NB4 (cell line): Measurements from ENCODE around the gene PDE7B.

Source experiments
- DNase-seq: peaks from one replicate; pipeline ENCODE4 v3.0.0; 2010; ENCODE audit warnings: low read depth
- H3K4me3 ChIP-seq: one replicate; pipeline ENCODE4 v1.5.1; 2011; ENCODE audit warnings: mild to moderate bottlenecking, low read depth, low read length, moderate library complexity
- MYC ChIP-seq: IDR thresholded peaks from 2 replicates; pipeline ENCODE4 v1.6.1; 2011; ENCODE audit warnings: low read depth, low read length
- POLR2A ChIP-seq: IDR thresholded peaks from 2 replicates; pipeline ENCODE4 v1.6.1; 2011; ENCODE audit warnings: mild to moderate bottlenecking; ENCODE audit not compliant: insufficient read length; ENCODE audit errors: extremely low read depth
- TF ChIP-seq, protein P1 (sequence below): IDR thresholded peaks from 2 replicates; pipeline ENCODE4 v1.6.1; 2011; ENCODE audit warnings: low read depth, low read length
- TF ChIP-seq, protein P2 (sequence below): IDR thresholded peaks from one replicate; pipeline ENCODE4 v1.5.1; 2012; ENCODE audit warnings: low read depth, low read length

PDE7B gene

DNA sequence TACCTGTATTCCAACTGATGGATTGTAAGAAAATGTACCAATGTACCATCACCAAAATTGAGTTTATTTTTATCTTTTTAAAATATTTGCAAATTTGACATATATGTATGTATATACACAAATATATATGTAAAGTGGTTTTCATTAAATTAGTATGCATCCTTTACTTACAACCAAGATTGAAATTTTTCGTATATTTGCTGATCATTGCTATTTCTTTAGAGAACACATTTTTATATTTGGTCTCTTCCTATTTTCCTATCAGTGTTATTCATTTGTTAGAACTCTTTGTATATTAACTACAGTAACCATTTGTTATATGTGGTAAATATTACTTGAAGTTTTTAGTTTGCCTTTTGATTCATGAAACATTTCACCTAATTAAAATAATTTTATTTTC, 324.4 kb downstream of the PDE7B start:
- no peak overlapping the region for H3K4me3 ChIP-seq
- TF ChIP-seq POLR2A: no peak
- TF ChIP-seq, protein P1, sequence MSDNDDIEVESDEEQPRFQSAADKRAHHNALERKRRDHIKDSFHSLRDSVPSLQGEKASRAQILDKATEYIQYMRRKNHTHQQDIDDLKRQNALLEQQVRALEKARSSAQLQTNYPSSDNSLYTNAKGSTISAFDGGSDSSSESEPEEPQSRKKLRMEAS: no peak
- TF ChIP-seq, protein P2, sequence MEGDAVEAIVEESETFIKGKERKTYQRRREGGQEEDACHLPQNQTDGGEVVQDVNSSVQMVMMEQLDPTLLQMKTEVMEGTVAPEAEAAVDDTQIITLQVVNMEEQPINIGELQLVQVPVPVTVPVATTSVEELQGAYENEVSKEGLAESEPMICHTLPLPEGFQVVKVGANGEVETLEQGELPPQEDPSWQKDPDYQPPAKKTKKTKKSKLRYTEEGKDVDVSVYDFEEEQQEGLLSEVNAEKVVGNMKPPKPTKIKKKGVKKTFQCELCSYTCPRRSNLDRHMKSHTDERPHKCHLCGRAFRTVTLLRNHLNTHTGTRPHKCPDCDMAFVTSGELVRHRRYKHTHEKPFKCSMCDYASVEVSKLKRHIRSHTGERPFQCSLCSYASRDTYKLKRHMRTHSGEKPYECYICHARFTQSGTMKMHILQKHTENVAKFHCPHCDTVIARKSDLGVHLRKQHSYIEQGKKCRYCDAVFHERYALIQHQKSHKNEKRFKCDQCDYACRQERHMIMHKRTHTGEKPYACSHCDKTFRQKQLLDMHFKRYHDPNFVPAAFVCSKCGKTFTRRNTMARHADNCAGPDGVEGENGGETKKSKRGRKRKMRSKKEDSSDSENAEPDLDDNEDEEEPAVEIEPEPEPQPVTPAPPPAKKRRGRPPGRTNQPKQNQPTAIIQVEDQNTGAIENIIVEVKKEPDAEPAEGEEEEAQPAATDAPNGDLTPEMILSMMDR: no peak
- no peak for TF ChIP-seq MYC
- no peak for DNase-seq

DNA sequence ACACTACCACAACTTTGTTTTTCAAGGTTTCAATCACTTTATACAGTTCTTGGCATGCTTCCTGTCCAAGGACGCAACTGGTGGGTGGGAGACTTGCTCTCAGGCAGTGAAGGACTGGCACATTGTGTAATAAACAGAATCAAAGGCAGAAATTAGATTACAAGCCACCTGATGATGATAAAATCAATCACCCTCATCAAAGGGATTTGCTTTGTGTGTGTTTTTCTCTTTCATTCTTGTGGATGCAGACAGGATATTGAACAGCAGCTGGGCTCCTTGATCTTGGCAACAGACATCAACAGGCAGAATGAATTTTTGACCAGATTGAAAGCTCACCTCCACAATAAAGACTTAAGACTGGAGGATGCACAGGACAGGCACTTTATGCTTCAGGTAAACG, 327.2 kb downstream of the PDE7B start:
- DNase-seq: no peak
- no peak overlapping the region for H3K4me3 ChIP-seq
- no peak for TF ChIP-seq POLR2A
- TF ChIP-seq, protein P2: no peak
- TF ChIP-seq, protein P1: no peak
- TF ChIP-seq MYC: no peak

DNA sequence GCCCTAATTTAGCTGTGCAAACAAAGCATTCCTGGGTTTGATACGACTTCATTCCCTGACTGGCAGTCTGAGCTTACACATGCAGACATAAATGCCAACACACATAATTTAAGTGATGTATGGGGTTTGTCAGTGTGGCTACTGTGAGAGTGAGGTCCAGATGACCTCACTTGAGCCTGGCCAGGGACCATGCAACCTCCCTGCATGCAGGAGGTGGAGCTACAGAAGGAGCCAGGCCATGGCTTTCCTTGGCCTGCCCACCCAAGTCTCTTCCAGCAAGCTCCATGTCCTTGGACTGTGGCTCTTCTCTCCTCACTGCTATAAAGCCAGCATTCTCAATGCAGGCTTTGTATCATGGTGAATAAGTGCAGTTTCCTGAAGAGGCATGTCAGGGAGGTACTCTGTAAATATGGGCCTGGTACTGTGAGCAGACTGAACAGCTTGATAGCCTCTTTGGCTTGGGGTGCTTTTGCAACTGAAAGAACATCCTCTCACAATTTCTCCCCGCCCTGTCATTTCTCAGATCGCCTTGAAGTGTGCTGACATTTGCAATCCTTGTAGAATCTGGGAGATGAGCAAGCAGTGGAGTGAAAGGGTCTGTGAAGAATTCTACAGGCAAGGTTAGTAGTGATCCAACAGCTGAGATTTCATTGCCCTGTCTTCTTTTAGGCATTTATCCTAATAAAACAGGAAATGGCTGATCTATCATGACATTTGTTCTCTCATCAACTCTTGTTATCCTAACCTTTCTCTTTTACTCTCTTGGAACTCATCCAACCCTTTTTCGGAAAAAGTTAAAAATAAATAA, 329.4 kb downstream of the PDE7B start:
- TF ChIP-seq MYC (no peak), POLR2A (no peak)
- TF ChIP-seq, protein P1: no peak
- TF ChIP-seq, protein P2: no peak
- DNase-seq: no peak
- no peak overlapping the region for H3K4me3 ChIP-seq

DNA sequence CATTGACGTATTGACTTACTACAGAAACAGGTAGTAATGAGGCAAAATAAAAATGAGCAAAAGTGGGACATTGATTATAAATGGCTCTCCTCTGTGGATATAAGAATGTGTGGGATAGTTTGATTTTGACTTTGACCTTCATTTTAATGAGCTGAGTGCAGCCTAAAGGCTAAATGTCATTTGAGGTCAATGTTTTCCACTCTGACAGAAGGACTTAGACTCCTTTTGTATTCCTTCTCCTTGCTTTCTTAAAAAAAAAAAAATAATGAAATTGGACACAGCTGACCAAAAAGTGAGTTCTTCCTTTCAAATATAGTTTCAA, 330.0 kb downstream of the PDE7B start:
- no peak overlapping the region for H3K4me3 ChIP-seq
- TF ChIP-seq, protein P1: no peak
- TF ChIP-seq POLR2A (no peak), MYC (no peak)
- TF ChIP-seq, protein P2: no peak

DNA sequence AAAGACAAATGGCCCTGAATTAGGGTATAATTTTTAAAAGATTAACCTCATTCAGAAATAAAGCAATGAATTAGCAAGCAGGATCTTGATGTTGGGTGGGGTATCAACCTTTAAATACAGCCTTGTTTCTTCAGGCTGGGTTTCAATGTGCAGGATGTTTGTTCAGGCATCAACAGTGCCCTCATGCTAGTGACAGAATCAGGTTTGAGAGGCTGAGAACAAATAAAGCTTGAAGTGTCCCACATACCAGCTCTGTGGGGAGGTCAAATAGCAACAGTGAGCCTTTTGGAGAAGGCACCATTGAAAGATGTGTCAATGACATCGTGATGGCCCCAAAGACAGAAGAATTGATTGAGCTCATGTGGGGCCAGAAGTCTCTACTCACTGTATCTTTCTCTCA, 330.4 kb downstream of the PDE7B start:
- TF ChIP-seq POLR2A: no peak
- TF ChIP-seq, protein P1: no peak
- TF ChIP-seq, protein P2: no peak
- no peak for TF ChIP-seq MYC
- no peak for DNase-seq
- H3K4me3 ChIP-seq: no peak overlapping the region

More for the DNA sequence above, 330.0 kb downstream of the PDE7B start:
- DNase-seq: no peak
